ENCODE results near the gene RARRES2.

RARRES2 gene

GRCh38 chr7:150335108-150335773 lies 6.2 kb downstream of the RARRES2 start:
- Histone ChIP-seq H4K20me1 (ENCODE audit: control insufficient read depth, insufficient read depth, low read depth, low read length) (0 out of 2 replicates have a peak, but pooled peaks cover 3% of the 10 kb centered on the region), H3F3A (ENCODE audit: control insufficient read depth, insufficient read depth) (no peaks in the 10 kb centered on the region), H3K9me2 (replicated peaks; ENCODE audit: control insufficient read depth, low read length) (no peaks in the 10 kb centered on the region), H3K9me3 (ENCODE audit: control insufficient read depth, insufficient read depth, low read length) (no peaks in the 10 kb centered on the region), H3K27me3 (ENCODE audit: control insufficient read depth, low read length) (no peaks in the 10 kb centered on the region), H3K4me2 (ENCODE audit: low read length) (no peak overlapping the region), H3K27ac (ENCODE audit: low read depth, low read length) (no peak overlapping the region), H3K79me2 (ENCODE audit: control insufficient read depth, low read length) (no peaks in the 10 kb centered on the region), H3K4me3 (ENCODE audit: low read length) (no peak overlapping the region), H3K4me1 (ENCODE audit: control insufficient read depth, low read length) (no peaks in the 10 kb centered on the region), H3K36me3 (ENCODE audit: control insufficient read depth, low read length) (peaks cover 26% of the 10 kb centered on the region)
- TF ChIP-seq, protein P1, sequence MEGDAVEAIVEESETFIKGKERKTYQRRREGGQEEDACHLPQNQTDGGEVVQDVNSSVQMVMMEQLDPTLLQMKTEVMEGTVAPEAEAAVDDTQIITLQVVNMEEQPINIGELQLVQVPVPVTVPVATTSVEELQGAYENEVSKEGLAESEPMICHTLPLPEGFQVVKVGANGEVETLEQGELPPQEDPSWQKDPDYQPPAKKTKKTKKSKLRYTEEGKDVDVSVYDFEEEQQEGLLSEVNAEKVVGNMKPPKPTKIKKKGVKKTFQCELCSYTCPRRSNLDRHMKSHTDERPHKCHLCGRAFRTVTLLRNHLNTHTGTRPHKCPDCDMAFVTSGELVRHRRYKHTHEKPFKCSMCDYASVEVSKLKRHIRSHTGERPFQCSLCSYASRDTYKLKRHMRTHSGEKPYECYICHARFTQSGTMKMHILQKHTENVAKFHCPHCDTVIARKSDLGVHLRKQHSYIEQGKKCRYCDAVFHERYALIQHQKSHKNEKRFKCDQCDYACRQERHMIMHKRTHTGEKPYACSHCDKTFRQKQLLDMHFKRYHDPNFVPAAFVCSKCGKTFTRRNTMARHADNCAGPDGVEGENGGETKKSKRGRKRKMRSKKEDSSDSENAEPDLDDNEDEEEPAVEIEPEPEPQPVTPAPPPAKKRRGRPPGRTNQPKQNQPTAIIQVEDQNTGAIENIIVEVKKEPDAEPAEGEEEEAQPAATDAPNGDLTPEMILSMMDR (IDR thresholded peaks at IDR 0.05; ENCODE audit: low read depth, low read length, poor library complexity, severe bottlenecking), result no peak
- no peak for TF ChIP-seq EZH2phosphoT487 (IDR thresholded peaks at IDR 0.05; ENCODE audit: borderline replicate concordance, low read length)

DNA sequence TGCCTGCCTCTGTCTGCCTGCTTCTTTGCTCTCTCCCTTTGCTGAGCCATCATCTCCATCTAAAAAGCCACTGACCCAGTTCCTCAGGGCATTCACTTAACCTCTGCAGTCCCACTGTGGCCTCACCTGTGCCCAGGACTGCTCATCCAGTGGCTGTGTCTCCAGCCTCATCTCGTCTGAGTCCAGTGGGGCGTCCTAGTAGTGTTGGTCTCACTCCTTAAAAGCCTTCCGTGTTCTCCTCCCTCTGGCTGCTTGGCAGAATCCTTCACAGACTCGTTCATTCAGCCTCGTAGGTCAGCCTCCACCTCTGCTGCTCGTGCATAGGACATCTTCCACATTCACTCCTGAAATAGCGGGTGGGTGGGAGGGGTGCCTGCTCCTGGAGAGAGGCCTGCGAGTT lies 7.3 kb downstream of the RARRES2 start:
- H3K36me3 ChIP-seq (ENCODE audit: control insufficient read depth, low read length), result peaks cover 30% of the 10 kb centered on the region
- no peak overlapping the region for H3K4me3 ChIP-seq (ENCODE audit: low read length)
- H3K4me1 ChIP-seq (ENCODE audit: control insufficient read depth, low read length), result no peaks in the 10 kb centered on the region
- 0 out of 2 replicates have a peak, but pooled peaks cover 3% of the 10 kb centered on the region for H4K20me1 ChIP-seq (ENCODE audit: control insufficient read depth, insufficient read depth, low read depth, low read length)
- H3K9me2 ChIP-seq (replicated peaks; ENCODE audit: control insufficient read depth, low read length), result no peaks in the 10 kb centered on the region
- H3F3A ChIP-seq (ENCODE audit: control insufficient read depth, insufficient read depth), result no peaks in the 10 kb centered on the region
- TF ChIP-seq, protein P1 (IDR thresholded peaks at IDR 0.05; ENCODE audit: low read depth, low read length, poor library complexity, severe bottlenecking), result no peak
- TF ChIP-seq EZH2phosphoT487 (IDR thresholded peaks at IDR 0.05; ENCODE audit: borderline replicate concordance, low read length), result no peak
- no peak overlapping the region for H3K27ac ChIP-seq (ENCODE audit: low read depth, low read length)
- H3K27me3 ChIP-seq (ENCODE audit: control insufficient read depth, low read length), result no peaks in the 10 kb centered on the region
- no peaks in the 10 kb centered on the region for H3K79me2 ChIP-seq (ENCODE audit: control insufficient read depth, low read length)
- no peak overlapping the region for H3K4me2 ChIP-seq (ENCODE audit: low read length)
- H3K9me3 ChIP-seq (ENCODE audit: control insufficient read depth, insufficient read depth, low read length), result no peaks in the 10 kb centered on the region

DNA sequence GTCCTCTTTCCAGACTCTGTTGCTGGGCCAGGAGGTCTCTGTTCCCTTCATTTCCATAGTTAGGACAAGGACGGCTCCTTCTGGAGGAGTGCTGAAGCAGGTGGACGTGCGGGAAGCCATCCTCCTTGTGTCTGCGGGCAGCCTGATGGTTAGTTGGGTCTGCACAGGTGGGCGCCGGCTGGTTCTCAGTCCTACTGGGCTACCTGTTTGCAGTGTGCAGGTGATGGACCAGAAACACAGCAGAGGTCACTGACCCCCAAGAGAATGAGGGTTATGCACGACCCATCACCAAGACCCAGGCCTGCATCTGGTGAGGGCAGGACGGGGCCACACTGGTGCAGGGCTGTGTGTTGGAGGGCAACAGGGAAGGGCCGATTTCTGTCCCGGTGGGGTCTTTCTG lies 7.8 kb downstream of the RARRES2 start:
- Histone ChIP-seq H3F3A (ENCODE audit: control insufficient read depth, insufficient read depth) (no peaks in the 10 kb centered on the region), H3K27ac (ENCODE audit: low read depth, low read length) (no peak overlapping the region), H3K79me2 (ENCODE audit: control insufficient read depth, low read length) (no peaks in the 10 kb centered on the region), H3K4me3 (ENCODE audit: low read length) (no peak overlapping the region), H3K9me3 (ENCODE audit: control insufficient read depth, insufficient read depth, low read length) (no peaks in the 10 kb centered on the region), H3K4me2 (ENCODE audit: low read length) (no peak overlapping the region), H3K36me3 (ENCODE audit: control insufficient read depth, low read length) (peaks cover 34% of the 10 kb centered on the region), H3K4me1 (ENCODE audit: control insufficient read depth, low read length) (no peaks in the 10 kb centered on the region), H3K27me3 (ENCODE audit: control insufficient read depth, low read length) (no peaks in the 10 kb centered on the region), H4K20me1 (ENCODE audit: control insufficient read depth, insufficient read depth, low read depth, low read length) (0 out of 2 replicates have a peak, but pooled peaks cover 3% of the 10 kb centered on the region), H3K9me2 (replicated peaks; ENCODE audit: control insufficient read depth, low read length) (no peaks in the 10 kb centered on the region)
- TF ChIP-seq, protein P1 (IDR thresholded peaks at IDR 0.05; ENCODE audit: low read depth, low read length, poor library complexity, severe bottlenecking), result no peak
- no peak for TF ChIP-seq EZH2phosphoT487 (IDR thresholded peaks at IDR 0.05; ENCODE audit: borderline replicate concordance, low read length)

Data from DOHH2 (cell line).